Stimulated activated CD4-positive, alpha-beta T cell treated with anti-CD3 and anti-CD28 coated beads, Interleukin-4, amount 100 ng/mL, for 1 hour (primary cell): ENCODE results near the gene UNKL.

Source experiments
- DNase-seq: peaks from one replicate; pipeline ENCODE4 v3.0.0-alpha.2; 2020

The UNKL gene

GRCh38 chr16:1414532-1415260 lies at the start of gene UNKL:
Gene UNKL, minus strand, starts transcription at chr16:1414704. Its CDS starts 13 bp downstream, at chr16:1414691.
- peak; percentile 82 for DNase-seq

GRCh38 chr16:1461146-1461545 lies 46.6 kb upstream of the UNKL start:
- no peak for DNase-seq

DNA sequence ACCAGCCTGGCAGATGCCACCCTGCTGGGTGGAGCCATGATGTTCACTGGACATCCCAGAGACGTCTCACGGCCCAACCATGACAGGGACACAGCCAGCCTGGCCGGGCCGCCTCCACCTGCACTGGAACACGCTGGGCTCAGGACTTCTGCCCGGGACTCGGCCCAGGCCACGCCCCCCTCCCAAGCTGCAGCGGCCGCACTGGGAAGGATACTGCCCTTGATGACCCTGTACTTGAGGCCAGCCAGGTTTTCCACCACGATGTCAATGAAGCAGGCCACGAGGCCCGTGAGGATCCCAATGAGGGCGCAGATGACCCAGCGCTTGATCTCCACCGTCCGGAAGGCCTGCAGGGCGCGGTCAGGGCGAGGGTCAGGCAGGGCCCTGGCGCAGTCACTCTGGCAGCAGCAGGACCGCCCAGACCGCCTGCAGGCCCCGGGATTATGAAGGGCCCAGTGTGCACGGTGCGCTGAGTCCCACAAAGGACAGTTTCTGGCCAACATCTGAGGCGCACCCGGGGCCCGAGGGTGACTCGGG lies 46.2 kb upstream of the UNKL start:
- DNase-seq: no peak

- DNase-seq: no peak
These were observed 45.5 kb upstream of the UNKL start for GRCh38 chr16:1459967-1460366.

GRCh38 chr16:1458977-1459341 lies 44.5 kb upstream of the UNKL start:
- DNase-seq: no peak

GRCh38 chr16:1458336-1458976 lies 44.0 kb upstream of the UNKL start:
- no peak for DNase-seq

DNA sequence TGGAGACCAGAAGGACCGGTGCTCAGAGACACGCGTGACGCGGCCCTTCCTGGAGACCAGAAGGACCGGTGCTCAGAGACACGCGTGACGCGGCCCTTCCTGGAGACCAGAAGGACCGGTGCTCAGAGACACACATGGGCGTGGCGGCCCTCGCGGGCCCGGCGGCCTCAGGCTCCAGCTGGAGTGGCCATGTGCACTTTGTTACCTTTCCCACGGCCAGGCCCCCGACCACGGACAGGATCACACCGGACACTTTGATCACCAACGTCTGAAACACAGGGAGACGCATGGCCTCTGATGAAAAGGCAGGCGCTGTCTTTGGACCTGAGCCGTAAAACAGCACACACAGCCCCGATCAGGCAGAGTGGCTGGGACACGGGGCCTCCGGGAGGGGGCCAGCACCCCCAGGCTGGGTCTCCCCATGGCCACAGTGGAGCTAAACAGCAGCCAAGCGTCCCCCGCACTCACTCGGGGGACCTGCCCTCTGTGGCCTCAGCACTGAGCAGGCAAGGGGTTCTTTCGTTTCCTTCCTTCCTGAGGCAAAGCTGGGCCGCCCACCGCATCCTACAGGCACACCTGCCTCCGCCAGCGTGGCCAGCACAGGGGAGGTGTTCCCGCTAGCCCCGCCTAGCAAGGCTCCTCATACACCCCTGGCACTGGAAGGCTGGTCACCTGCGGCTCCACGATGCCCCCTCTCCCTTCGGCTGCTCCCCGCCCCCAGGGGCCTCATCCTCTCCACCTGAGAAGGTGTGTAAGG lies 43.2 kb upstream of the UNKL start:
- DNase-seq: no peak

DNA sequence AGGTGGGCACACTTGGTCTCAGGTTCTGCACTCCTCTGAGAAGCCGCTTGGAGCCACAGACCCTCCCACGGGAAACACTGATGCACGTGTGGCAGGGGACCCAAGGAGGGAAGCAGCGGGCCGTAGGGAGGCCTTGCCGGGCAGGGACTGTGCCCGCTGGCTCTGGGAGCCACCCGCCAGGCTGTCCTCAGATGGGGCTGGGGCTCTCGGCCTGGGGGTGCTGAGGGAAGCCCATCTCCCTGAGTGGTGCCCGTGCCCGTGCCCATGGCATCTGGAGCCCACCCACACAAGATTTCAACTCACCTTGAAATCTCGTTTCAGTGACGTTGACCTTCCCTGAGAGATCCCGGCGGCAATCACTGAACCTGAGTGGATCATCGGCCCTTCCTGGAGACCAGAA lies 42.4 kb upstream of the UNKL start:
- DNase-seq: no peak

GRCh38 chr16:1455190-1456171 lies 41.0 kb upstream of the UNKL start:
- DNase-seq: no peak

DNA sequence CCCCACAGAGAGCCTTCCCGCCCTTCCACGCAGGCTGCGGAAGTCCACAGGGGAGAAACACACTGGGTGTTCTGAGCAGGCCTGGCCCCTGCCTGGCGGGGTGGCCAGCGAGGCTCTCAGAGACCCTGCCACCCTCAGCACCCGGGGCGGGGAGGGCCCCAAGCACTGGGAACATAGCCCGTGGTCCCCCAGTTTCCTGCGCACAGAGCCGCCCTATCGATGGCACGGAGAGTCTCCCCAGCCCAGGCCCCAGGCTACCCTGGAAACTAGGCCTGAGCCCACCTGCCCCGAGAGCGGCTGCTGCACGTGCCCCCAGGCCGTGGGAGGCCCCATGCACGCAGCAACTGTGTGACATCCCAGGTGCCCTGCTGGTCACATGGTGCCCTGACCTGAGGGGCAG lies 40.1 kb upstream of the UNKL start:
- no peak for DNase-seq

GRCh38 chr16:1453316-1453715 lies 38.8 kb upstream of the UNKL start:
- no peak for DNase-seq

GRCh38 chr16:1452530-1452929 lies 38.0 kb upstream of the UNKL start:
- no peak for DNase-seq

DNA sequence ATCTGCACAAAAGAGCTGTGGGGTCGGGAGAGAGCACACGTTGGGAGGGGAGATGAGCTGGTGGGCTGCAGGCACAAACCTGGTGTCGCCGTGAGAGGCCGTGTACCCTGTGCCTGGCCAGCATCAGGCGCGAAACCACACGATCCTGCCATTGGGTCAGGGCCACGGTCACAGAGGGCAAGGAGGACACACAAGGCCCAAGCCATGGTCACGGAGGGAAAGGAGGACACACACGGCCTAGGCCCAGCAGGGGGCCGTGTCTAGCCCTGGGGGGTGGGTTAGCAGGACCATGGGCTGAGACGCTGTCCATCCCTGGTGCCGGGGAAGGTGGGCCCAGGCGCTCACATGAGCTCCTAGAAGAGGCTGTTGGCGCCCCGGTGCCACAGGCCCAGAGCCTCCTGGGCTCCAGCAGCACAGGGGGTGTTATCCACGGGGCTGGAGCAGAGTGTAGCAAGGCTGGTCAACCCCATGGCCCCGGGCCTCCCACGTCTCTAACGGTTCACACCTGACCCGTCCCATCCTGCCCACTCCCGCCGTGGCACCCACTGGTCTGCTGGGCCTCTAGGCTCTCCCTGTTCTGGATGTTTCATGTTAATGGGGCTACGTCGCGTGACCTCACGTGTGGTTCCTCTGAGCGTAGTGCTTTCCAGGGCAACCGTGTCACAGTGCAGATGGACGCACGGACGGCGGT lies 37.3 kb upstream of the UNKL start:
- DNase-seq: no peak

DNA sequence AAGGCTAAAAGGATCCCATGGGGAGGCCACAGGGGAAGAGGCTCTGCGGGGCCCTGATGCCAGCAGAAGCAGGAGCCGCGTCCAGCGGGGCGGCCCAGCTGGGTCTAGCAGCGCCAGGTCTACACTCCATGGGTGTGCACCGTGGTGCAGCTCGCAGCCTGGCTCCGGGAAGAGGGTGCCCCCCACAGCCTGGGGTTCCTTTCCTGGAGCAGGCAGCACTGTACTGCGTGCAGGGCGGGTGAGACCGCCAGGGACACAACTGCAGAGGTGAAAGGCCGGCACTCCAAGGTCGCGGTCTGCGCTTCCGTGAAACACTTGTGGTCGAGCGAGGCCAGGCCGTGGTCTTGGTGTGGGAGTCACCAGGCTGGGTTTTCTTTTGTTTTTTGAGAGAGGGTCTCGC lies 36.3 kb upstream of the UNKL start:
- DNase-seq: no peak

DNA sequence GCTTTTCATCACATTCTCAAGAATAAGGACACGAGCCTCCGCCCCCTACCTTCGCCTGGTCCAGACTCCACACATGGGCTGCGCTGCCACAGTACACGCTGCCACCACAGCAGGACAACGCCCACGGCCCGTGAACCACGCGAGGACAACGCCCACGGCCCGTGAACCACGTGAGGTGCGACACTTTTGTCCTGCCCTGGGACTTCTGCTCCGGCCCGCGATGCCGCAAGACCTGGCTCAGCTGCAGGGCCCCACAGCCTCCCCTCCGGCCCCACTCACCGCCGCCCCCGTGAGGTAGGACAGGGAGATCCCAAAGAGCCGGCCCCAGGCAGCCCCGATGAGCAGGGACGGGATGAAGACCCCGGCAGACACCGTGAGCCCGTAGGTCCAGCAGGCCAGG lies 35.7 kb upstream of the UNKL start:
- no peak for DNase-seq

DNA sequence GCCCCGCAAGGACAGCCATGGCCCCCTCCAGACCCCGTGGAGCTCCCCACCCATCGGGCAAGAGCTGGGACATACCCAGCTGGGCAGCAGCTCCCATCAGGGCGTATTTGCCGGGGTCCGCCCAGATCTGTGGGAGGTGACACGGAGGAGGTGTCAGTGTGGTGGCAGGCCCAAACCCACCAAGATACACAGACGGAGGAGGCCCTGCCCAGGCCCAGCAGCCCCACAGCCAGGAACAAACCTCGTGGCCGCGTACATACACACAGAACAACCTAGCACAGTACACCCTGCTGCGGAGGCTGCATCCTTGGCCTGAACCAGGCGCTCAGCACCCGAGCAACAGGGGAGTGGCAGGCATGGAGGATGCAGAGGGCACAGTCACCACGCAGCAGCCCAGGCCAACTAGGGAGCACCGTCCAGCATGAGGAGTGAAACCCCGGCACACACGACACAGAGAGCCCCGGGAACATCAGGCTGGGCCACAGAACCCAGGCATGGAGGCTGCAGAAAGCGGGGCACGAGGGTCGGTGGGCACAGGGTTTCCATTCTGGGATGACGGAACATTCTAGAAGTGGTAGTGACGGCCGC lies 34.8 kb upstream of the UNKL start:
- no peak for DNase-seq

GRCh38 chr16:1448536-1449116 lies 34.1 kb upstream of the UNKL start:
- DNase-seq: no peak

DNA sequence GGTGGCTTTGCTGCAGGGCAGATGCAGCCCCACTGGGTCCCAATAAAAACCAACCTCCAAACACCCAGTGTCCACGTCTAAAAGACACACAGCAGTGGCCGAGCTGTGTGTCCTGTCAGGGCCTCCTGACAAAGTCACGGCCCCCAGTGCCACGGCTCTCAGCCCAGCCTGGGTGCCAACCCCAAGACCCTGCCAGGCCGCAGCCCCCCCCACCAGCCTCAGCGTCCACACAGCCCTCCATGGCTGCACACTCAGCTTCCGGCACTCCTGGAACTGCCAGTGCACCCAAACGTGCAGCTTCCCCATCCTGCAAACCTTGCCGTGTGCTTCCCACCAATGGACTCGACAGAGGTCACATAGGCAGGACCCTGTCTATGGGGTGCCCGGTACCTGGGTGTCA lies 33.5 kb upstream of the UNKL start:
- DNase-seq: no peak

- no peak for DNase-seq
These were observed 32.0 kb upstream of the UNKL start for GRCh38 chr16:1446296-1447080.

GRCh38 chr16:1445518-1446203 lies 31.2 kb upstream of the UNKL start:
- no peak for DNase-seq
